Stimulated activated CD4-positive, alpha-beta T cell treated with anti-CD3 and anti-CD28 coated beads, Interleukin-4, amount 100 ng/mL, for 48 hours (primary cell): ENCODE measurements around the gene AKAP13.

ENCODE experiments used
- DNase-seq, 2 donors: peaks; one replicate each; pipeline ENCODE4 v3.0.0-alpha.2; 2020; ENCODE audit warnings: low read depth in 2 of 2

Gene AKAP13

DNA sequence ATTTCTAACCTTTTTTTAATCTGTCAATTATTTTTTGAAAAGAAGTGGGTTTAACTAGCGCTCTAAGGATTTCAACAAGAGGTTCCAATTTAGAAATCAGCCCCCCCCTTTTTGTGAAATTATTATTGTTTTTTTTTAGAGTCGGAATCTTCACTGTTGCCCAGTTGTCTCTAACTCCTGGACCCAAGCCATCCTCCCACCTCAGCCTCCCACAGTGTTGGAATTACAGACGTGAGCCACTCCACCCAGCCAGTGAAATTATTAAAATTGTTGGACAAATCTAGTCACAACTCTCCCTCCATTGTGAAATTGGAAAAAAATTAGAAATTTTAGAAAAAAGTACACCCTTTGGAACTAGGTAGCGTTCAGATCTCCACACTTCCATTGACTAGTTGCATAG is 2.5 kb downstream of the AKAP13 start:
- no peak for DNase-seq

DNA sequence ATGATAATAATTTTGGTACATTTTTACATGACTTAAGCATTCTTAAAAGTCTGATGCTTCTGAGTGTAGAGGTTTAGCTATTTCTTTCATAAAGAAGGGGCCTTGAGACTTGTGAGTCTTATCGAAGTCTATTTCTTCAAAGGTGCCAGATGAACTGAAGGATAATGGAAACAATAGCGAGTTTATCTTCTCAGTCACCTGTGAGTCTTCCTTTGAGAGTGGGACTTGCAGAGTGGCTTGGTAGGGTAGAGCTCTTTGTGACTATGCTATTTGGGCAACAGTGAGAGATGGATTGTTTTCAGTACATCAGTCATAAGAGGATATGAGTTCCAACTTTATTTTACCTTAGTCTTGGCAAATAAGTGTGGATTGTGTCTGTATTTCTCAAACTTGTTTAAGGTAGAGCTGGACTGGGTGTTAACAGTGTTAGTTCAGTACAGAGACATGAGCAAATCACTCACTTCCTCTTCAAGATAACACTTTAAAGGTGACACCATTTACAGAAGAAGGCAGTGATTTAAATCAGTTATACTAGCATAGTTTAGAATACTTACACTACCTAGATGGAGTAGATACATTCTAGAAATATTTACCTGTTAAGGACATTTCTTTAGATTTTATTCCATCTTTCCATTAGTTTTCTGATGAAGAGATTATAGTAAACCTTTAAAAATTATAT is 3.2 kb downstream of the AKAP13 start:
- no peak for DNase-seq

DNA sequence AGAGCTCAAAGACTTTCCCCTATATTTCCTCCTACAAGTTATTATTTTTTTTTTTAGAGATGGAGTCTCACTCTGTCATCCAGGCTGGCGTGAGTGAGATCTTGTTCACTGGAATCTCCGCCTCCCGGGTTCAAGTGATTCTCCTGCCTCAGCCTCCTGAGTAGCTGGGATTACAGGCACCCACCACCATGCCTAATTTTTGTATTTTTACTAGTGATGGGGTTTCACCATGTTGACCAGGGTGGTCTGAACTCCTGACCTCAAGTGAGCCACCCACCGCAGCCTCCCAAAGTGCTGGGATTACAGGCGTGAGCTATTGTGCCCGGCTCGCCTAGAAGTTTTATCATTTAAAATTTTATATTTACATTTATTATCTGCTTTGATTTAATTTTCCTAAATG is 5.9 kb downstream of the AKAP13 start:
- no peak for DNase-seq

DNA sequence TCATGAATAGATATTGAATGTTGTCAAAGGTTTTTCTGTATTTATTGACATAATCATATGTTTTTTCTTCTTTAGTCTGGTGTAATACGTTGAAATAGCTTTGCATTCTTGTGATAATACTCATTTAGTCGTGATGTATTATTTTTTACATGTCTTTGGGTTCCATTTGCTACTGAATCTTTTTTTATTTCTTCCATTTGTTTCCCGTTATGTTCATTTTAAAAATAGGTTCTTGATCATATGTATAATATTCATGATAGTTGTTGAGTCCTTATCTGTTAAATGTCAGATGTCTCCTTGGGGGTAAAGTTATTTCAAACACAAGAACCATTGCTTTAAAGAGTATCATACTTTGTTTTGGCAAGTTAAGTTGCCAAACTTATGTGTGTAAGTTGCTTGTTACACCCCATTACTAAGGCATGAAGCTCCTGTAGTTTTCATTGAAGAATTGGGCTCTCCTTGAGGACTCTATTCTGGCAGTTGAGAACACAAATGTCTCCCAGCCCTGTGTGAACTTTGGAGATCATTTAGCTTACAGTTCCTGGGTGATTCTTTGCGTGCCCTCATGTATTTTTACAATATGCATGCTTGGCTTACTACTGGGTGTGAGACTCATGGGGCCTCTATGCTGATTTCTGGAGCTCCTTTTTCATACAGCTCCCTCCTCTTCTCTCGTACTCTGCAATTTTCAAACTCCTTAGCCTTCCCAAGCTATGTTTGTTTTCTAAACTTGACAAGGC is 8.3 kb downstream of the AKAP13 start:
- DNase-seq = no peak

DNA sequence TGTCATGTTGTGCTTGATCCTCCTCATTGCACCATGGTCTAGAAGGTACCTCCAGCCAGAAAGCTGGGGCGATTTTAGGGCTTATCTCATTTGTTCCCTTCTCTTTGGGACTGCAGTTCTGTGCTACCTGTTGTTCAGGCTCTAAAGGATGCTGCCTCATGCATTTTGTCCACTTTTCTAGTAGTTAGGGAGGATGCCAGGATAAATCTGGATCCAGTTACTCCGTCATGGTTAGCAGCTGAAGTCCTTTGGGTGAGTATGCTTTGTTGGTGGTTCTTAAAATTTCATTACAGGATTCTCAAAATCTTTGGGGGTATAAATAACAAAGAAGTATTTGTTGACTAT is 8.9 kb downstream of the AKAP13 start:
- no peak for DNase-seq

DNA sequence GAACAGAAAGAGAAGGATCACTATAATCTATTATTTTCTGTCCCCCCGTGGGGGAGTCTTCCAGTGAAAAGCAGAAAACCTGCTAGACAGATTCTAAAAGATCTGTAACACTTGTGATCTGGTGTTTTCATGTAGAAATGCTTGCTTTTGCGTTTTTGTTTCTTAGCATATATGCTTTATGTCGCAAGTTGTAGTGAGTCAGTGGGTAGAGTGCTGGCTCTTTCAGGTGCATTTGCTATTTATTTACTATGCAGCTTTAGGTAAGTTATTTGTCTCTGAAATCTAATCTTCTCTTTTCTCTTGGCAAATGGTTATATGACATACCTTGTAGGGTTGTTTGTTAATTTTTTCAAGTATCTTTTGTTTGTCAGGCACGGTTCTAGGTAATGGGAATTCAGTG is 9.4 kb downstream of the AKAP13 start:
- no peak for DNase-seq

DNA sequence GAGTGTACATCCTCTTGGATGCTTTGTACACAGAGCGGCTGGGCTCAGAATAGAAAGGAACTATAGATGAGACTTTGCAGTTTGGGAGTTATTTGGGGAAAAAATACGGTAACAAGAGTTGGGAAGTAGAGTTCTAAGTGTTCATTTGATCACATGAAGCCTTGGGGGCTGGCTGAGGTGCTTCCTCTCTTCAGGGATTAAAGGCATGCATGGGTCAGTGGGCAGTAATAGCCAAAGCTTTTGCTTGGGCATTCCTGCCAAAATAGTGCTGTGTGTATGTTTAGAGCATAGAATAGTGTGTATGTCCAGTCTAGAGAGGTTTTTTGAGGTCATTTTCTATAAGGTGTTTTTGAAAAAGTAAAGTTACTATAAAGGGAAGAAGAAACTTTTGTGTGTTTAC is 12.8 kb downstream of the AKAP13 start:
- DNase-seq = no peak

DNA sequence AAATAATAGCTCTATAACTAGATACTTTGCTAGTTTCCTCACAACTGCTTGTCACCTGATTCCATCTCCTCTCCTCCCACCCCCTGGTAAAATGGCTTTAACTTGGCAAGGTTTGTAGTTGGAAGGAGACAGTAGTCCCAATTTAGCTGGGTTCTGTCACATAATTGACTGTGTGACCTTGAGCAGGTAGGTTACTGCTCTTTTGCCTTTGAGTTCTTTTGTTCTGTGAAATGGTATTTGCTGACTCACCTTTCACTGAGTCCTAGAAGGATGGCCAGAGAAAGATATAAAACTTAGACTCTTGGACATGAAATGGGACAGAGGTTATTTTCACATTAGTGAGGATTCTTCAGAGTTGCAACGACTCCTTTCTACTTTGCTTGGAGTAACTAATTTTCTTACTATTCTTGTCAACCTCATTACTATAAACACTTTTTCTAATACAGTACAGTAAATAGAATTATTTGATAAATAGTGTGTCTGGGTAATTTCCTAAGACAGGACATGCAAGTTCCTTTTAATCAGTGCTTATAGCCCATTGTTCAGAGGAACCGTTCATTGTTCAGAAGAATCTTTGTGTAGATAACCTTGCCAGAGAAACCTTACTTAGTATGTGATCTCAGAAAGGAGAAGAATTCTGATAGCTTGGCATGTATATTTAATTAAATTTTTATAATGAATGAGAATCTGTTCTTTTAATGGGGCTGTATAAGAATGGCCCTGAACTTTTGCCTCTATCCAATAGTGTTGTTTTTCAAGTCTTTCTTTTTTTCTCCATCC is 14.3 kb downstream of the AKAP13 start:
- no peak for DNase-seq

DNA sequence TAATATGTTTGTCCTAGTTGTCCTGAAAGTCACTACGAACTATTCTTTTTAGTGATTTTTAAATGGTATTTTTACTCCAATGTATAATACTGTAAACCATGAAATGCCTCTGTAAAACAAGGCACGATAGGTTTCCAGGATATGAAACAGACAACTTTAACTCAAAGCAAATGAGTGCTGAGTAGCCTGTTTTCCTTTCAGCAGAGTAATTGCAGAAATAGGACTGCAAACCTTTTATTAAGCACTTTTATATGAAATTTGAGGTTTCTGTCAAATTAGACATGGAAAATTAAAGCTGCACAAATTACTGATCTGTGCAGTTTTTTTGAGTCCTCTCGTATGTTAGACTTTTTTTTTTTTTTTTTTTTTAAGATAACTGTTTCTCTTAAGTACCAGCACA is 16.2 kb downstream of the AKAP13 start:
- no peak for DNase-seq

DNA sequence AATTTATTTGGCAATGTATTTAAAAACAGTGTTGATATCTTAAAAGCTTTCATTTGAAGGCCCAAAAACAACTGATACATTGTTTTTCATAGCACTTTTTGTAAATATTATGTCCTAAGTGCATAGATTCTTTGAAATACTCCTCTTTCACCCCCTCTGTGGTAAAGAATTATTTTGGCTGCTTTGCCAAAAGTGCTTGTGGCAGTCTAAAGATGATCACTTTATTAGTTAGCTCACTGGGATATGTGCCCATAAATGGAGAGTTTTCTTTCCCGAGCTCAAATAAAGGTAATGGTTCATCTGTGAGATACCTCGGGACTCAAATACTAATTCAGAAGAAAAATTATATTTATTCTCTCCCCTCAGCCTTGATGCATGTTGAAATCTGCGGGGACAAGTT is 16.7 kb downstream of the AKAP13 start:
- DNase-seq = no peak

DNA sequence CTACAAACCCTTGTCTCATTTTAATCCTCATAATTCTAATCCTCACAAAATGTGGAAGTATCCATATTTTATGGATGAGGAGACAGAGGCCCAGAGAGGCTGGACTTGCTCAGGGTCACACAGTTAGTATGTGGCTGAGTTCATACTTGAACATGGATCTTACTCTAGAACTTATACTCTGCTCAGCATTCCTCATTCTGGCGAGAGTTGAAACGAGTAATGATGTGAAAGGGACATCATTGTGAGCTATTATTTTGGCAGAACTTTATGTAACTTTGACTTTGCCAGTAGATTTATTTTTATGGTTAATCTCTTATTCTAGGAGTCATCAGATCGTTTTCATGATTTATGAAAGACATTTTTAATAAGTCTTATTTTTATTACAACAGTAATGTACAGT is 17.5 kb downstream of the AKAP13 start:
- DNase-seq = no peak

DNA sequence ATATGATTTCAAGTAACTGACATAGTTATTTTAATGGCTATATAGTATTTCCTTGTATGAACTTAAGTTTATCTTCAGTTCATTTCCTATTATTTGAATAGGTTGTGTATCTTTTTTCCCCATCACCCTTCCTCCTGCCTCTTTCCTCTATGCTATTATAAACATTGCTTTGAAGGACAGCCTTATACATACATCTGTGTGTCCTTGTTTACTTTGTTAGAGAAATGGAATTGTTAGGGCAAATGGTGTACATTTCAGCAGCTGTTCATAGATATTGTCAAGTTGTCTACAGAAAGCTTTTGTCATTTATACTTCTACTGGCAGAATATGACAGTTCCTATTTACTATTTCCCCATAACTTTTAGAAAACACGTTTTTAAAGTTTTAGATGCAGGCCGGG is 18.4 kb downstream of the AKAP13 start:
- no peak for DNase-seq

DNA sequence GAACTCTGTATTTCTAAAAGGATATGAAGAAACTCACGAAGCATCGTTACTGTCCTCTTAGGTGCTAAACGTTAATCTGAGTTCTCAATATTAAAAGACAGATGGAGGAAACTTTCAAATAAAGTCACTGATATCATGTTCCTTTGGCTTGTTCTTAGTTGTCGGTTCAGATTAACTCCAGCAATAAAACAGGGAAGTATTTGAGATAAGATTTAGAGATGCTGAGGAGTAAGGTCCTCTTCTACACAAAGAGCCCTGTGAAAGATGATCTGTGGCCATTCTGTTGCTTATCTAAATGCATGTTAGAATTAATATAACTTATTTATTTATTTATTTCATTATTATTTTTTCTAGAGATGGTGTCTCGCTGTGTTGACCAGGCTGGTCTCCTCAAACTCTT is 19.2 kb downstream of the AKAP13 start:
- DNase-seq = no peak

DNA sequence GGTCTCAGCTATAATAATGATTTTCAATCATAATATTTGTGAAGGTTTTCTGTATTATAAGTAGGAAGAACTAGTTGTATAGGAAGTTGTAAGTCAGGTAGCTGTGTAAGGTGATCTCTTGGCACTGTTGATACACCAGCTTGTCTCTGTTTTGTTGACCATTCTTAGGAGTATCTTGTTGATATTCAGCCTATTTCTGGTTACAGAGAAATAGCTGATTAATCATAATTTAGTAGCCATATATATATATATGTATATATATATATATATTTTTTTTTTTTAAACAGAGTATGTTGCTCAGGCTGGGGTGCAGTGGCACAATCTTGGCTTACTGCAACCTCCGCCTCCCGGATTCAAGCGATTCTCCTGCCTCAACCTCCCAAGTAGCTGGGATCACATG is 20.2 kb downstream of the AKAP13 start:
- DNase-seq = no peak

DNA sequence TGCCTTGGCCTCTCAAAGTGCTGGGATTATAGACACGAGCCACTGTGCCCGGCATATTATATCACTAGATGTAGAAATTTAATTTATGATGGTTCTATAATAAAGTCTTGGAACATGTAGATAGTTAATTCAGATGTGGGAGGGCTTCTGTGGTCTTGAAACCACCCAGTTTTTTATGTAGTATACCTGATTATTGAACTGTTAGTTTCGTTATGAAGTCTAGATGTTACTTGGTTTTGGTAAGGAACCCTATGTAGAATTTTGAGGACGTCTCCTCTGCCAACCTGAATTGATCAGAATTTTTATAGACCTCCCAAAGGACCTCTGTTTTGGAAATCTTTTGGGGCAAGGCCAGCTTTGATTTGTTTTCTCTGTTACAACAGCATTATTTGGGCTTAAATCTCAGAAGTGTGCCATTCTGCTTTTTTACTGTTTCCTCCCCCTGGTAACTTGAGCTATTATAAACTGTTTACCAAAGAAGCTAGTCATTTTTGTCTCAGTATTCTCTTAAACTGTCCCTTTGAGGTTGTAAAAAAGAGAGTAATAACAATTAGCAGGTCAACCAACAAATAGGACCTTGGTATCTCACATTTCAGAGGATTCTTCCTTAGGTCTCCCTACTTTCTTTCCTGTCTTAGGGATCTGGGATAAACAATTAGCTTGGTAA is 20.8 kb downstream of the AKAP13 start:
- DNase-seq = no peak

DNA sequence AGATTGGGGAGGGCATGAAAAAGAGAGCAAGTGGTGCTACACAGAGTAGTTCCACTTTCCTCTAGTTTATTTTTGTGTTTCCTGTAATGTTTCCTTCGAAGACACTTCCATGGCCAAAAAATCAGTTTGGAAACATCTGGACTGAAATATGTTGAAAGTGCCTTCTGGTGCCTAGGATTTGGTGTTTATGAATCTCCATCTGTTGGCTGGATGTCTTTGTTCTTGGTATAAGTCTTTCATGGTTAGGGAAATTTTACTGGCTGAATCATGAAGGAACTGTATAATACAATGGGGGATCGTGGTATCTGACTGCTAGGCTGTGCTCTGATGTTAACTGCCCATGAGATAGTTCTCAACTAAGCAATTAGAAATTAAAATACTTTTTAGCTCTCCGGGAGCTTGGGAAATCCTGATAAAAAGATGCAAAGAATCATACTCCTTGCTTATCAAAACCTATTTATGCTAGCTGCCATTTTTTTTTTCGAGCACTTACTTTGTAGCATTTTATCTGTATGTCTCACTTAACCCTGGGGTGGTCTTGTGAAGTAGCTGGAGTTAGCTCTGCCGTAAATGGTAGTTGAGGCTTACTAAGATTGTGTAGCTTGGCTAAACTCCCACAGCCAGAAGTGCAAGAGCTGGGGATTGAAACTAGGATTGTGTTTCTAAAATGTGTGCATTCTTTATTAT is 21.9 kb downstream of the AKAP13 start:
- DNase-seq = no peak

DNA sequence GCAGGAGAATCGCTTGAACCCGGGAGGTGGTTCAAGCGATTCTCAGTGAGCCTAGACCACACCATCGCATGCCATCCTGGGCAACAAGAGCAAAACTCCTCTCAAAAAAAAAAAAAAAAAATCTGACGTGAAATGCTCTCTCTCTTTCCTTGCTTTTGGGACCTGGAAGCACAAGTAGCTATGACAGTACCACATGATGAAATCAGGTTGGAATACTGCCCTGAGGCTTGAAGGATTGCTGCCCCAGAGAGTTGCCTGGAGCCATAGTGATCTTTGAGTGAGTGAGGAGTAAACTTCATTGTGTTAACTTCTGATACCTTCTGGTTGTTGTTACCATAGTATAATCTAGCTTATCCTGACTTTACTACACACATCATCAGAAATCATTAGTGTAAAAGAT is 23.3 kb downstream of the AKAP13 start:
- no peak for DNase-seq

DNA sequence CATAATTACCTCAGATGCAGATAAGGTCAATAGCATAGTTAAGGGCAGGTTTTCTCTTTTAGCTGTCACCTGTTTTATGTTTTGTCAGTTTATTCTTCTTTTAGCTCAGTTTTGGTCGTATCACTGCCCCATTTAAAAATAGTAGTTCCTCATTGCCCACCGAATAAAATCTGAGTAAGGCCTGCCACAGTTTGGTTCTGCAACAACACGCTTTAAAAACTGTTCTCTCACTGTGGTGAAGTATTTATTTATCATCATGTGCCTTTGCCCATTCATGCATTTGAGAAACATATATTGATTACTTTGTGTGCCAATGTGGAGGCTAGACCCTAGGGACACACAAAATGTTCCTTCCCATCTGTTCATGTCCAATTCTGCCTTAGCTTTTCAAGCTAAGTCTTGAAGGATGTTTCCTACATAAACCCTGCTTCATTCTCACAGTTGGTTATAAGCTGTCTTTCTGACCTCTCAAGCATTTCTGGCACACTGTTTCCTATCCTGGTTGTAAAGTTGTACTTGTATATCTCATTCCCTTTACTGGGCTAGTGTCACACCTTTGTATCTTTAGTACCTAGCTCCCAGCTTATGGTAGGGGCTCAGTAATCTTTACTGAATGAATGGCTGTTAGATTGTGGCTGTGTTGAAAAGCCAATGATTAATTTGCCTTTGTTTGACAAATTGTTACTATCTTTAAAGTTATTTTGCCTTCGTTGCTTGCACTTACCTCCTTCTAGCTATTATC is 23.9 kb downstream of the AKAP13 start:
- DNase-seq = no peak

DNA sequence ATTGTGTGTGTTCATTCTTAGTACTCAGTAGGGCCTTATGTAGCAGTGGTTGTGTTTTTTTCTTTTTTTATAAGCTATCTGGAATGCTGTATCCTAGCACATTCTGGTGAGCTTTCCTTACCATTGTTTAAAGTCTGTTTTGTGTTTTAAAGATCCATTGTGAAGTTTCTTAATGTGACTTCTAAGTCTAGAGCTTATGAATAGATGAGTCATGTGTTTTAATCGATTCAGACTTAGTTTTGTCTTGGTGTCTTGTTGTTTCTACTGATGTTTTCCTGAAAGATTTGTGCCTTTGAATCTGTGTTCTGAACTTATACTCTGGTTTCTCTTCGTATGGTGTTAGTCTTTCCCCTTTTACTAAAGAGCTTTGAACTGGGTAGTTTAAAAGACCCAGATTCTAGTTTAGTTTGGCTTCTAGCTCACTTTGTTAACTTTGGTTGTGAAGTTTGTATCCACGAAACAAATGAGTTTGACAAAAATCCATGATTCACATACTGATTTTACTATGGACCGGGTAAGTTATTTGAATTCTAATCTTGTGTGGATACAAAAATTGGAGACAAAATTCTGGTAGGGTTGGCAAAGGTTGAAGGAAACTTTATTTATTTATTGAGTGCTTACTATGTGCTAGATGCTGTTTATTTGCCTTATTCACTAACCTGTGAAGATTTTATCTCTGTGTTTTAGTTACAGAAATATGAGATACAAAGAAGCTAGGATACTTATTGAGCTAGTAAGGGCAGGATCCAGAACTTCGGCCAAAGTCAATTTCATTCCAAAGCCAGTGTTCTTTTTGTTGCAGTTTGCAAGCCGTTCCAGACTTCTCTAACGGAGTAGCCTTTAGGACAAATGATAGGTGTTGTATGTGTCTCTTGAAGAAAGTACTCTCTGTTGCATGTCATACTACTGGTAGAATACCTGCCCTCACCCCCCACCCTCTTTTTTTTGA is 24.8 kb downstream of the AKAP13 start:
- DNase-seq = no peak

DNA sequence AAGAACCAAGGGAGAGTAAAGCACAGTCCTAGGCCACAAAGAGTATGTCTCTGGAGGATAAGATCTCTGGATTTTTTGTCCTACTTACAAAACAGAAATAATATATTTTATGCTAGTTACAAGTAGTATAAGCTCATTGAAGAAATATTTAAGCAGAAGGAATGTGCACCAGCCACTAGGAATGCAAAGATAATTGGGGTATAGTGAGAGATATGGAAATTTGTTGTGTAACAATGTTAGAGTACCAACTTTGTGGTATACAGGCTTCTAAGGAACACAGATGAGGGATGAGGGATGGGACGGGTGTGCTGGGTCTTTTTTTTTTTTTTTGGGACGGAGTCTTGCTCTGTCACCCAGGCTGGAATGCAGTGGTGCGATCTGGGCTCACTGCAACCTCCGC is 26.5 kb downstream of the AKAP13 start:
- DNase-seq = no peak
